GM13976 (cell line): ENCODE data around the gene ZNF446.

ENCODE experiments used
- DNase-seq: peaks from one replicate; pipeline ENCODE4 v3.0.0; 2012; ENCODE audit warnings: low spot score
- in situ Hi-C: fragments of 300-500 bp; cut with MboI; formaldehyde crosslinking; loops from one replicate; pipeline ENCODE4 v1.12.0; 2022; ENCODE audit warnings: low sequenced_read_pairs, mixed read lengths, inconsistent platforms; ENCODE audit not compliant: unreplicated experiment
- TF ChIP-seq, protein P1 (sequence below): IDR thresholded peaks from 2 replicates; pipeline ENCODE4 v1.5.1; 2012; ENCODE audit warnings: borderline replicate concordance, mild to moderate bottlenecking; ENCODE audit not compliant: insufficient read depth; ENCODE audit errors: extremely low read depth, missing control alignments, control extremely low read depth

The ZNF446 gene

DNA sequence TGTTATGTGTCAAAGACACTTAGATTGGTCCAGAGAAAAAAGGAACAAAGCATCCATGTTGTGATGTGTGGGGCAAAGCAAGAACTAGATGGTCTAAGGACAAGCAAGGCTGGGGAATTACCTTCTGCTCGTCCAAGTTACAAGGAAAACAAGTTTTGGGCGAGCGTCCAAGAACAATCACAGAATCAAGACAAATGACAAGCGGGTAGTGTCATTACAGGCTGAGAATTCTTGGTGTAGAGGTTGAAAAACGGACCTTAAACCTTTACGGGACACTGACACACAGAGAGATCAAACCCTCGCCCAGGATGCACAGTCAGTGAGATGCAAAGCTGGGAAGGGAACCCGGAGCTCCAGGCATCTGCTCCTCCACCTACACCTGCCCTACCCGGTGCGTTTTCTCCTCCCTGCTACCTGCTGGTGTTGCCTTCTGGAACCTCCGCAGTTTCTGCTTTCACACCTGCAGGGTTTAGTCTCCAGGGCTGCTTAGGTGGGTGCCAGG is 25.2 kb upstream of the ZNF446 start:
- in situ Hi-C loops, result no loop called here
- TF ChIP-seq, protein P1, sequence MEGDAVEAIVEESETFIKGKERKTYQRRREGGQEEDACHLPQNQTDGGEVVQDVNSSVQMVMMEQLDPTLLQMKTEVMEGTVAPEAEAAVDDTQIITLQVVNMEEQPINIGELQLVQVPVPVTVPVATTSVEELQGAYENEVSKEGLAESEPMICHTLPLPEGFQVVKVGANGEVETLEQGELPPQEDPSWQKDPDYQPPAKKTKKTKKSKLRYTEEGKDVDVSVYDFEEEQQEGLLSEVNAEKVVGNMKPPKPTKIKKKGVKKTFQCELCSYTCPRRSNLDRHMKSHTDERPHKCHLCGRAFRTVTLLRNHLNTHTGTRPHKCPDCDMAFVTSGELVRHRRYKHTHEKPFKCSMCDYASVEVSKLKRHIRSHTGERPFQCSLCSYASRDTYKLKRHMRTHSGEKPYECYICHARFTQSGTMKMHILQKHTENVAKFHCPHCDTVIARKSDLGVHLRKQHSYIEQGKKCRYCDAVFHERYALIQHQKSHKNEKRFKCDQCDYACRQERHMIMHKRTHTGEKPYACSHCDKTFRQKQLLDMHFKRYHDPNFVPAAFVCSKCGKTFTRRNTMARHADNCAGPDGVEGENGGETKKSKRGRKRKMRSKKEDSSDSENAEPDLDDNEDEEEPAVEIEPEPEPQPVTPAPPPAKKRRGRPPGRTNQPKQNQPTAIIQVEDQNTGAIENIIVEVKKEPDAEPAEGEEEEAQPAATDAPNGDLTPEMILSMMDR, result no peak
- no peak for DNase-seq

DNA sequence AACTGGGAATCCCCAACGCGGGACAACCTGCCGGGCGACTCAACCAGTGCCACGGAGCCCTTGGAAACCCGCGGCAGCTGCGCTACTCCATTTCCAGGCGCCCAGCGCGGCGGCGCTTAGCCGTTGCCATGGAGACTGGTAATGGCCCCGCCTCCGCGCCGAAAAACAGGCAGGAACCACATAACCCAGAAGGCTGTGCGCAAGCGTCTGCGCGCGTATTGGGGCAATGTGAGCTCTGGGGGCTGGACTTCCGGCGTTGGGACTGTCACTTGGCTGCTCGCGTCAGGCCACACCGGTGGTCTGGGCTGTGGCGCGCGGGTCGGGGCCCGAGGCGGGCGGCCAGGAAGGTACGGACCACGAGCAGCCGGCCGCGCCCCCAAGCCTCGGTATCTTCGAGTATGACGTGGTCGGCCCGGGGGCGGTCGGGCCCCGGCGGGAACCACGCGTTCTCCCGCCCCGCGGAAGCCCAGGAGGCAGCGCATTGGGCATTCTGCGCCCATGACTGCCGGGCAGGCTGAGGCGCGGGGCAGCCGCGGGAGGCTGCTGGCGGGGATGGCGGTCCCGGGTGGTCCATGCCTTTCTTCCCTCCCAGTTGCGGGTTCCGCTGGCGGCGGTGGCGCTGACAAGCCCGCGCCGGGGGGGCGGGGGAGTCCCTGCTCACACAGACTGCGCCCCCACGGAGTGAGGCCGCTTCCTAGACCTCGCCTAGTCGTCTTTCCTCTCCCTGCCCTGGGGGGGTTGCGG is 24.6 kb upstream of the ZNF446 start, which contains the start of gene ZNF324B:
Gene ZNF324B, plus strand, starts transcription at position 265 of the 744 bp plus-strand sequence. CDS start 2,080 bp downstream, outside the sequence.
- peak; percentile 98 for DNase-seq
- in situ Hi-C loops, result no loop called here
- TF ChIP-seq, protein P1, result no peak

DNA sequence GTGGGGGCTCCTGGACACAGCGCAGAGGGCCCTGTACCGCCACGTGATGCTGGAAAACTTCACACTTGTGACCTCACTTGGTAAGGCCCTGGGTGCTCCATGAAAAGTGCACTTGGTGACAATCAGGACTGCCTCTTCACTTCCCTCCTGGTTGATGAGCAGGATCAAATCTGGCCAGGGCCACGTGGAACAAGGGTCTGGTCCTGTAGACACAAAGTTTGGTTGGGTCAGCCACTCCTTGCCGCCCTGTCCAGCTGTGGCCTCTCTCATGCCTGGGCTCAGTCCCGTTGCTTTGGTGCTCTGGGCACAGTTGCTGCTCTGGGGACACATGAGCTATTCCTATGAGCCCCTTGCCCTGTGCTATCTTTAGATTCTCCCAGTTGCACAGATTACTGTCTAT is 22.4 kb upstream of the ZNF446 start:
- TF ChIP-seq, protein P1, result no peak
- in situ Hi-C loops, result no loop called here
- DNase-seq, result no peak

DNA sequence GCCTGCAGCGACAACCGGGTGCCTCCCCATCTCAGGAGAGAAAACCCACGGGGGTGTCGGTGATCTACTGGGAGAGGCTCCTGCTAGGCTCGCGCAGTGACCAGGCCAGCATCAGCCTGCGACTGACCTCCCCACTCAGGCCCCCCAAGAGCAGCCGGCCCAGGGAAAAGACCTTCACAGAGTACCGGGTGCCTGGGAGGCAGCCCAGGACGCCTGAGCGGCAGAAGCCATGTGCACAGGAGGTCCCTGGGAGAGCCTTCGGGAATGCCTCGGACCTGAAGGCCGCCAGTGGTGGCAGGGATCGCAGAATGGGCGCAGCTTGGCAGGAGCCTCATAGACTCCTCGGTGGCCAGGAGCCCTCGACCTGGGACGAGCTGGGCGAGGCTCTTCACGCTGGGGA is 20.8 kb upstream of the ZNF446 start:
- no peak for DNase-seq
- TF ChIP-seq, protein P1, result no peak
- in situ Hi-C loops, result no loop called here

DNA sequence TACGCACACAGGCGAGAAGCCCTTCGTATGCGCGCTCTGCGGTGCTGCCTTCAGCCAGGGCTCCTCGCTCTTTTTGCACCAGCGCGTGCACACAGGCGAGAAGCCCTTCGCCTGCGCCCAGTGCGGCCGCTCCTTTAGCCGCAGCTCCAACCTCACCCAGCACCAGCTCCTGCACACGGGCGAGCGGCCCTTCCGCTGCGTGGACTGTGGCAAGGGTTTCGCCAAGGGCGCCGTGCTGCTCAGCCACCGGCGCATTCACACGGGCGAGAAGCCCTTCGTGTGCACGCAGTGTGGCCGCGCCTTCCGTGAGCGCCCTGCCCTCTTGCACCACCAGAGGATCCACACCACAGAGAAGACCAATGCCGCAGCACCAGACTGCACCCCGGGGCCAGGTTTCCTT is 20.0 kb upstream of the ZNF446 start:
- in situ Hi-C loops, result no loop called here
- DNase-seq, result no peak
- TF ChIP-seq, protein P1, result no peak

DNA sequence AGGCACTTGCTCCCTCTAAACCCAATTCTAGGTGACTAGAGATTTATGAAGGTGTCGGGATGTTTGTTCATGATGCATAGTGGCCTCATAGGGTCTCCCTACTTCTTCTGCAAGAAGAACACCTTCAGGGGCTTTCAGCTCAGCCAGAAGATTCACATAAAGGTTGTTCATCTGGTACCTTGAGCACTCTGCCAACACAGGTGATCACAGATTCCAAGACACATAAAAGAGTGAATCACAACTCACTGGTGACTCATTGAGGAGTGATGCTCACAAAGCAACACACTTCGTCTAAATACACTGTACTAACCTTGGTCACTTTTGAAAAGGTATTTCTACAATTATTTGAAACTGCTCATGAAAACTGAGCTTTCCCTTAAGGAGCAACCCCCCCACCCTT is 16.1 kb upstream of the ZNF446 start:
- in situ Hi-C loops, result no loop called here
- DNase-seq, result no peak
- TF ChIP-seq, protein P1, result no peak
